SK-N-SH (cell line): ENCODE results near the gene ADAMTS14. TPM values are rescaled to one million over a fixed set of nuclear protein-coding genes. Genes with fewer than 3 reads are reported as not detected.
A peak's percentile ranks its signal among the peaks of the same experiment; 100 is the strongest.
"Not testable (repeated sequence)": the region's sequence is repeated elsewhere in the genome, so short reads cannot be mapped to it uniquely, and the experiment has no call there.

Experiments used
- CTCF ChIA-PET: fragments of 300-600, 350-600 bp; formaldehyde crosslinking; extraction: SDS; loops from one replicate; lab custom pipeline; 2021; lab: Yijun Ruan, JAX
- POLR2A ChIA-PET: fragments of 350-600 bp; sonication (Branson Sonifier 250); formaldehyde crosslinking; extraction: SDS; loops from one replicate; lab custom pipeline; 2020; ENCODE audit warnings: antibody characterized with exemption, inconsistent platforms; lab: Yijun Ruan, JAX
- DNase-seq: peaks from one replicate; pipeline ENCODE4 v3.0.0; 2012
- H2AFZ ChIP-seq: fragments of 200-600 bp; sonication (generic); 2 replicates; pipeline ENCODE4 v1.8.1; 2016; ENCODE audit warnings: antibody characterized with exemption, mild to moderate bottlenecking, low read depth
- H3F3A ChIP-seq: fragments of 200-600 bp; sonication (generic); replicated peaks from 2 replicates; pipeline ENCODE3; 2016; ENCODE audit warnings: antibody characterized with exemption, mild to moderate bottlenecking; ENCODE audit not compliant: insufficient read depth
- H3K27ac ChIP-seq, 2 experiments: fragments of 200-500 bp in 1 of 2; fragments of 200-600 bp in 1 of 2; sonication (Bioruptor generic) in 1 of 2; sonication (generic), shearing (Covaris generic) in 1 of 2; 2 replicates each; pipeline versions ENCODE4 v1.5.1 to v1.6.1; 2014 to 2016; ENCODE audit warnings: low read depth in 2 of 2, inconsistent platforms in 1 of 2, low read length in 1 of 2, mild to moderate bottlenecking in 1 of 2, mixed read lengths in 1 of 2
- H3K27me3 ChIP-seq: fragments of 200-600 bp; sonication (generic), shearing (Covaris generic); 2 replicates; pipeline ENCODE4 v1.6.1; 2016; ENCODE audit warnings: mixed run types; ENCODE audit not compliant: insufficient read depth
- H3K36me3 ChIP-seq, 2 experiments: fragments of 200-500 bp in 1 of 2; fragments of 200-600 bp in 1 of 2; sonication (Bioruptor generic) in 1 of 2; sonication (generic) in 1 of 2; replicated peaks in 1 of 2; 2 replicates each; pipeline versions ENCODE3 to v1.5.1; 2014 to 2016; ENCODE audit warnings: low read length in 1 of 2, mild to moderate bottlenecking in 1 of 2; ENCODE audit not compliant: insufficient read depth in 2 of 2, control insufficient read depth in 1 of 2
- H3K4me1 ChIP-seq, 2 experiments: fragments of 200-500 bp in 1 of 2; fragments of 200-600 bp in 1 of 2; sonication (Bioruptor generic) in 1 of 2; sonication (generic), shearing (Covaris generic) in 1 of 2; 2 replicates each; pipeline versions ENCODE4 v1.5.1 to v1.6.1; 2014 to 2016; ENCODE audit warnings: low read depth in 1 of 2, low read length in 1 of 2, mixed run types in 1 of 2; ENCODE audit not compliant: insufficient read depth in 2 of 2, control insufficient read depth in 1 of 2
- H3K4me2 ChIP-seq: fragments of 200-600 bp; sonication (generic), shearing (Covaris generic); 2 replicates; pipeline ENCODE4 v1.6.1; 2017; ENCODE audit warnings: mixed run types
- H3K4me3 ChIP-seq, 2 experiments: fragments of 200-500 bp in 1 of 2; fragments of 200-600 bp in 1 of 2; sonication (Bioruptor generic) in 1 of 2; sonication (generic), shearing (Covaris generic) in 1 of 2; 2 replicates each; pipeline versions ENCODE4 v1.5.1 to v1.8.1; 2014 to 2016; ENCODE audit warnings: low read depth in 2 of 2, inconsistent platforms in 1 of 2, low read length in 1 of 2, mild to moderate bottlenecking in 1 of 2, mixed read lengths in 1 of 2, moderate library complexity in 1 of 2
- H3K79me2 ChIP-seq: fragments of 200-600 bp; sonication (generic); 2 replicates; pipeline ENCODE4 v1.8.1; 2017; ENCODE audit warnings: mild to moderate bottlenecking; ENCODE audit not compliant: insufficient read depth
- H3K9ac ChIP-seq: fragments of 200-600 bp; sonication (generic); 2 replicates; pipeline ENCODE4 v1.6.1; 2017; ENCODE audit warnings: mixed run types
- H3K9me2 ChIP-seq: fragments of 200-600 bp; sonication (generic); 2 replicates; pipeline ENCODE4 v1.6.1; 2017; ENCODE audit warnings: mixed run types
- H3K9me3 ChIP-seq: fragments of 200-600 bp; sonication (generic); 2 replicates; pipeline ENCODE4 v1.6.1; 2017; ENCODE audit warnings: mixed run types, mild to moderate bottlenecking, moderate library complexity
- H4K20me1 ChIP-seq: fragments of 200-600 bp; sonication (generic); 2 replicates; pipeline ENCODE4 v1.6.1; 2017; ENCODE audit warnings: mild to moderate bottlenecking, mixed run types; ENCODE audit not compliant: insufficient read depth
- ELF1 ChIP-seq: IDR thresholded peaks from 2 replicates; pipeline ENCODE4 v1.4.0; 2012
- EP300 ChIP-seq, 2 experiments: IDR thresholded peaks; 2 replicates each; pipeline versions ENCODE4 v1.4.0 to v1.6.1; 2012; ENCODE audit warnings: borderline replicate concordance in 1 of 2, low read depth in 1 of 2, low read length in 1 of 2
- FOSL2 ChIP-seq: IDR thresholded peaks from 2 replicates; pipeline ENCODE4 v1.4.0; 2012; ENCODE audit warnings: low read depth, mild to moderate bottlenecking, moderate library complexity, borderline replicate concordance
- GABPA ChIP-seq: IDR thresholded peaks from 2 replicates; pipeline ENCODE4 v1.4.0; 2012; ENCODE audit warnings: low read depth, mild to moderate bottlenecking
- MXI1 ChIP-seq: IDR thresholded peaks from 2 replicates; pipeline ENCODE4 v1.6.1; 2012; ENCODE audit warnings: mild to moderate bottlenecking, low read depth, low read length, improper control_type of control experiment
- NRF1 ChIP-seq: IDR thresholded peaks from 2 replicates; pipeline ENCODE4 v1.6.1; 2012; ENCODE audit warnings: low read depth, mild to moderate bottlenecking, low read length
- SIN3A ChIP-seq: IDR thresholded peaks from 2 replicates; pipeline ENCODE4 v1.6.1; 2012; ENCODE audit warnings: low read depth, mild to moderate bottlenecking, low read length, moderate library complexity, borderline replicate concordance
- WGBS: methylation state at CpG from one replicate; pipeline ENCODE4 v1.1.6; 2017; ENCODE audit warnings: low lambda C conversion rate; 5-methylcytosine and 5-hydroxymethylcytosine counted together
- polyA plus RNA-seq, 3 experiments: library from polyadenylated mRNA; depleted of rRNA; stranded (reverse); fragments of >200 nt; gene quantifications; 2 replicates each; pipeline ENCODE4 v1.2.3, GENCODE V29; 2012
- TF ChIP-seq, protein P1 (sequence below): fragments of 200-600 bp; sonication (generic); IDR thresholded peaks from 2 replicates; pipeline ENCODE4 v1.6.1; 2017; ENCODE audit warnings: antibody characterized with exemption, mild to moderate bottlenecking, moderate library complexity
- TF ChIP-seq, protein P2 (sequence below): IDR thresholded peaks from 2 replicates; pipeline ENCODE4 v1.4.0; 2012; ENCODE audit warnings: low read depth, borderline replicate concordance
- TF ChIP-seq, protein P3 (sequence below): IDR thresholded peaks from 2 replicates; pipeline ENCODE4 v1.6.1; 2012; ENCODE audit warnings: mild to moderate bottlenecking, low read depth, low read length, moderate library complexity

ADAMTS14 gene
- polyA plus RNA-seq, 1 of the 3 experiments (the other 2 are of a cell fraction), result 1.1 TPM

DNA sequence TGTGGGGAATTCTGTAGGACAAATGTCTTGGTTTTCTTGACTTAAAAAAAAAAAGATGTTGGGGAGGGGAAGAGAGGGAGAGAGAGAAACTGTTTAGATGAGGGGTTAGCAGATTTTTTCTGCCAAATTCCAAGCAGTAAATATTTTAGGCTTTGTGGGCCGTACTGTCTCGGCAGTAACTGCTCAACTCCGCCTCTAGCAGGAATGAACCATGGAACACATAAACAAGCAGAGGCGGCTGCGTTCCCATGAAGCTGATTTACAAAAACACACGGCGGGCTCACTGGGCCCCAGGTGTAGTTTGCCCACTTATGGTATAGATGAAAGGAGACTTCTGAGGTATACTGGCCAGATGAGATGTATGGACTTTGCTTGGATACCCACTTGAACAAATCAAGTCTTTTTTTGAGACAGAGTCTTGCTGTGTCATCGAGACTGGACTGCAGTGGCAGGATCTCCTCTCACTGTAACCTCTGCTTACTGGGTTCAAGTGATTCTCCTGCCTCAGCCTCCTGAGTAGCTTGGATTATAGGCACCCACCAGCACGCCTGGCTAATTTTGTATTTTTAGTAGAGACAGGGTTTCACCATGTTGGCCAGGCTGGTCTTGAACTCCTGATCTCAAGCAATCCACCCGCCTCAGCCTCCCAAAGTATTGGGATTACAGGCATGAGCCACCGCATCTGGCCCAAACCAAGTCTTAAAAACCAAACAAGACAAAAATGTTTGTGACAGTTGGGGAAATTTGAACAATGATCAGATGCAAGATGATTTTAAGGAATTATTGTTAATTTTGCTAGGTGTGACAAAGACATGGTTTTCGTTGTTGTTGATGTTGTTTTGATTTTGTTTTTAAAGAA lies 9.7 kb upstream of the ADAMTS14 start:
- POLR2A ChIA-PET, result no interaction called here

DNA sequence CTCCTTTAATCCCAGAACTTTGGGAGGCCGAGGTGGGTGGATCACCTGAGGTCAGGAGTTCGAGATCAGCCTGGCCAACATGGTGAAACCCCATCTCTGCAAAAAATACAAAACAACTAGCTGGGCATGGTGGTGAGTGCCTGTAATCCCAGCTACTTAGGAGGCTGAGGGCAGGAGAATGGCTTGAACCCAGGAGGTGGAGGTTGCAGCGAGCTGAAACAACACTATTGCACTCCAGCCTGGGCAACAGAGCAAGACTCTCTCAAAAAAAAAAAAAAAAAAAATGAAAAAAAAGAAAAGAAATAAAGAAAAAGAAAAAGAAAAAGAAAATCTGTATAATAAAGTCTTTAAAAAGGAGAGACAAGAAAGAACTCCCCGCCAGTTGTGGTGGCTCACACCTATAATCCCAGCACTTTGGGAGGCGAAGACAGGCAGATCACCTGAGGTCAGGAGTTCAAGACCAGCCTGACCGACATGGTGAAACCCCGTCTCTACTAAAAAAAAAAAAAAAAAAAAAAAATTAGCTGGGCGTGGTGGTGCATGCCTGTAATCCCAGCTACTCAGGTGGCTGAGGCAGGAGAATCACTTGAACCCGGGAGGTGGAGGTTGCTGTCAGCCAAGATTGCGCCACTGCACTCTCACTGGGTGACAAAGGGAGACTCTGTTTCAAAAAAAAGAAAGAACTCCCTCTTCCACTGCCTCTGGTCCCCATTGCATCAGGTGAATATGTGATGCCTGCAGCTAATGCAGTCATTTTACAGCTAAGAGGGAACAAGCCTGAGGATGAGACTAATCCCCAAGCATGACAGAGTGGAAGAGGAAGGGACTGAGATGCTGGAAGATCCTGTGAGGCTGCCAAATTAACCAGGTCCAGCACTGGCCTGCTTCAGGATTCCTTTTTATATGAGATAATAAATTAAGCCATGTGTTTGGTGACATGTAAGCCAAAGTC lies 8.6 kb upstream of the ADAMTS14 start:
- H3F3A ChIP-seq, result peaks cover 15% of the 10 kb centered on the region
- H3K36me3 ChIP-seq, H3K9me3 ChIP-seq, H3K4me3 ChIP-seq, H3K79me2 ChIP-seq, H4K20me1 ChIP-seq, DNase-seq, H3K9me2 ChIP-seq, H3K27me3 ChIP-seq: not testable (repeated sequence)
- 80% methylated on average over 10 of the region's 10 CpGs for WGBS
- CTCF ChIA-PET, result interaction anchor here (1.0 kb wide), 2 partner anchors 22 to 104 kb away, joined by 3 read pairs; no protein-coding TSS in a partner anchor
- H3K4me2 ChIP-seq, result peak overlapping the region; percentile 35; the same call in 1 of the 2 replicates
- H3K4me1 ChIP-seq, result peaks cover 15% of the 10 kb centered on the region in 2 experiments
- H3K9ac ChIP-seq, result peak overlapping the region; percentile 67
- peak overlapping the region; percentile 68 to 93 for H3K27ac ChIP-seq
- 0 out of 2 replicates have a peak overlapping the region, but pooled peaks have one; percentile 37 for H2AFZ ChIP-seq
- POLR2A ChIA-PET, result interaction anchor here (1.2 kb wide), 1 partner anchor 30 kb away, joined by 3 read pairs; no protein-coding TSS in a partner anchor

More for the DNA sequence above, 9.7 kb upstream of the ADAMTS14 start:
- Histone ChIP-seq H3K4me2 (no peak overlapping the region), H3K36me3 (no peaks in the 10 kb centered on the region), H3K27ac (no peak overlapping the region), H3K9me2 (no peaks in the 10 kb centered on the region), H2AFZ (no peak overlapping the region), H3K4me1 (peaks cover 15% of the 10 kb centered on the region in 2 experiments), H3K79me2 (no peaks in the 10 kb centered on the region), H3K9ac (no peak overlapping the region), H3K4me3 (no peak overlapping the region), H3K27me3 (no peaks in the 10 kb centered on the region), H3F3A (peaks cover 15% of the 10 kb centered on the region), H4K20me1 (no peaks in the 10 kb centered on the region), H3K9me3 (no peaks in the 10 kb centered on the region)
- 83% methylated on average over 11 of the region's 12 CpGs for WGBS
- DNase-seq, result no peak
- TF ChIP-seq, protein P1, sequence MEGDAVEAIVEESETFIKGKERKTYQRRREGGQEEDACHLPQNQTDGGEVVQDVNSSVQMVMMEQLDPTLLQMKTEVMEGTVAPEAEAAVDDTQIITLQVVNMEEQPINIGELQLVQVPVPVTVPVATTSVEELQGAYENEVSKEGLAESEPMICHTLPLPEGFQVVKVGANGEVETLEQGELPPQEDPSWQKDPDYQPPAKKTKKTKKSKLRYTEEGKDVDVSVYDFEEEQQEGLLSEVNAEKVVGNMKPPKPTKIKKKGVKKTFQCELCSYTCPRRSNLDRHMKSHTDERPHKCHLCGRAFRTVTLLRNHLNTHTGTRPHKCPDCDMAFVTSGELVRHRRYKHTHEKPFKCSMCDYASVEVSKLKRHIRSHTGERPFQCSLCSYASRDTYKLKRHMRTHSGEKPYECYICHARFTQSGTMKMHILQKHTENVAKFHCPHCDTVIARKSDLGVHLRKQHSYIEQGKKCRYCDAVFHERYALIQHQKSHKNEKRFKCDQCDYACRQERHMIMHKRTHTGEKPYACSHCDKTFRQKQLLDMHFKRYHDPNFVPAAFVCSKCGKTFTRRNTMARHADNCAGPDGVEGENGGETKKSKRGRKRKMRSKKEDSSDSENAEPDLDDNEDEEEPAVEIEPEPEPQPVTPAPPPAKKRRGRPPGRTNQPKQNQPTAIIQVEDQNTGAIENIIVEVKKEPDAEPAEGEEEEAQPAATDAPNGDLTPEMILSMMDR, result no peak
- TF ChIP-seq, protein P2, sequence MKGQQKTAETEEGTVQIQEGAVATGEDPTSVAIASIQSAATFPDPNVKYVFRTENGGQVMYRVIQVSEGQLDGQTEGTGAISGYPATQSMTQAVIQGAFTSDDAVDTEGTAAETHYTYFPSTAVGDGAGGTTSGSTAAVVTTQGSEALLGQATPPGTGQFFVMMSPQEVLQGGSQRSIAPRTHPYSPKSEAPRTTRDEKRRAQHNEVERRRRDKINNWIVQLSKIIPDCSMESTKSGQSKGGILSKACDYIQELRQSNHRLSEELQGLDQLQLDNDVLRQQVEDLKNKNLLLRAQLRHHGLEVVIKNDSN, result no peak
- TF ChIP-seq EP300 (IDR thresholded peaks at IDR 0.05; ENCODE audit: borderline replicate concordance in 1 of 2, low read depth in 1 of 2, low read length in 1 of 2) (no peak), GABPA (no peak), MXI1 (no peak), ELF1 (no peak), SIN3A (no peak), FOSL2 (no peak), NRF1 (no peak)
- TF ChIP-seq, protein P3, sequence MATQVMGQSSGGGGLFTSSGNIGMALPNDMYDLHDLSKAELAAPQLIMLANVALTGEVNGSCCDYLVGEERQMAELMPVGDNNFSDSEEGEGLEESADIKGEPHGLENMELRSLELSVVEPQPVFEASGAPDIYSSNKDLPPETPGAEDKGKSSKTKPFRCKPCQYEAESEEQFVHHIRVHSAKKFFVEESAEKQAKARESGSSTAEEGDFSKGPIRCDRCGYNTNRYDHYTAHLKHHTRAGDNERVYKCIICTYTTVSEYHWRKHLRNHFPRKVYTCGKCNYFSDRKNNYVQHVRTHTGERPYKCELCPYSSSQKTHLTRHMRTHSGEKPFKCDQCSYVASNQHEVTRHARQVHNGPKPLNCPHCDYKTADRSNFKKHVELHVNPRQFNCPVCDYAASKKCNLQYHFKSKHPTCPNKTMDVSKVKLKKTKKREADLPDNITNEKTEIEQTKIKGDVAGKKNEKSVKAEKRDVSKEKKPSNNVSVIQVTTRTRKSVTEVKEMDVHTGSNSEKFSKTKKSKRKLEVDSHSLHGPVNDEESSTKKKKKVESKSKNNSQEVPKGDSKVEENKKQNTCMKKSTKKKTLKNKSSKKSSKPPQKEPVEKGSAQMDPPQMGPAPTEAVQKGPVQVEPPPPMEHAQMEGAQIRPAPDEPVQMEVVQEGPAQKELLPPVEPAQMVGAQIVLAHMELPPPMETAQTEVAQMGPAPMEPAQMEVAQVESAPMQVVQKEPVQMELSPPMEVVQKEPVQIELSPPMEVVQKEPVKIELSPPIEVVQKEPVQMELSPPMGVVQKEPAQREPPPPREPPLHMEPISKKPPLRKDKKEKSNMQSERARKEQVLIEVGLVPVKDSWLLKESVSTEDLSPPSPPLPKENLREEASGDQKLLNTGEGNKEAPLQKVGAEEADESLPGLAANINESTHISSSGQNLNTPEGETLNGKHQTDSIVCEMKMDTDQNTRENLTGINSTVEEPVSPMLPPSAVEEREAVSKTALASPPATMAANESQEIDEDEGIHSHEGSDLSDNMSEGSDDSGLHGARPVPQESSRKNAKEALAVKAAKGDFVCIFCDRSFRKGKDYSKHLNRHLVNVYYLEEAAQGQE, result no peak
- CTCF ChIA-PET, result interaction anchor here (0.7 kb wide), 1 partner anchor 10 kb away, joined by 3 read pairs; the partner anchor contains the start of gene ADAMTS14
